ENCODE results near the gene SEC14L5. TPM values are rescaled to one million over a fixed set of nuclear protein-coding genes. Genes with fewer than 3 reads are reported as not detected.

Gene SEC14L5
- total RNA-seq, 1 experiment from 2014 or later, result not detected

DNA sequence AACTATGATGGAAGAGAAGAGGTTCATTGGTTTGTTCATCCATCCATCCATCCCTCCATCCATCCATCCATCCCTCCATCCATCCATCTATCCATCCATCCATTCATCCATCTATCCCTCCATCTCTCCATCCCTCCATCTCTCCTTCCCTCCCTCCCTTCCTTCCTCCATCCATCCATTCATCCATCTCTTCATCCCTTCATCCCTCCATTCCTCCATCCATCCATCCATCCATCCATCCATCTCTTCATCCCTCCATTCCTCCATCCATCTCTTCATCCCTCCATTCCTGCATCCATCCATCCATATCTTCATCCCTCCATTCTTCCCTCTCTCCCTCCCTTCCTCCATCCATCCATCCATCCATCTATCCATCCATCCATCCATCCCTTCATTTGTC, 11.2 kb upstream of the SEC14L5 start:
- Histone ChIP-seq H3F3A (ENCODE audit: low read length, unreplicated experiment) (peaks cover 9% of the 10 kb centered on the region), H3K4me3 (ENCODE audit: low read length) (no peak overlapping the region), H3K9me2 (replicated peaks; ENCODE audit: low read length) (no peaks in the 10 kb centered on the region), H3K9me3 (ENCODE audit: low read length) (no peaks in the 10 kb centered on the region), H3K27me3 (ENCODE audit: low read length) (no peaks in the 10 kb centered on the region), H4K20me1 (ENCODE audit: low read length) (no peaks in the 10 kb centered on the region), H3K4me1 (ENCODE audit: insufficient read depth, low read length) (peaks cover 37% of the 10 kb centered on the region), H3K36me3 (ENCODE audit: low read depth, low read length) (no peaks in the 10 kb centered on the region), H3K79me2 (ENCODE audit: low read length) (no peaks in the 10 kb centered on the region), H3K4me2 (ENCODE audit: low read length) (no peak overlapping the region), H3K9ac (ENCODE audit: low read length) (no peak overlapping the region), H3K27ac (ENCODE audit: low read length) (no peak overlapping the region), H2AFZ (ENCODE audit: low read length) (no peak overlapping the region)
- no TSS peak for BruUV-seq (replicated peaks)
- no peak for DNase-seq
- TF ChIP-seq, protein P1, sequence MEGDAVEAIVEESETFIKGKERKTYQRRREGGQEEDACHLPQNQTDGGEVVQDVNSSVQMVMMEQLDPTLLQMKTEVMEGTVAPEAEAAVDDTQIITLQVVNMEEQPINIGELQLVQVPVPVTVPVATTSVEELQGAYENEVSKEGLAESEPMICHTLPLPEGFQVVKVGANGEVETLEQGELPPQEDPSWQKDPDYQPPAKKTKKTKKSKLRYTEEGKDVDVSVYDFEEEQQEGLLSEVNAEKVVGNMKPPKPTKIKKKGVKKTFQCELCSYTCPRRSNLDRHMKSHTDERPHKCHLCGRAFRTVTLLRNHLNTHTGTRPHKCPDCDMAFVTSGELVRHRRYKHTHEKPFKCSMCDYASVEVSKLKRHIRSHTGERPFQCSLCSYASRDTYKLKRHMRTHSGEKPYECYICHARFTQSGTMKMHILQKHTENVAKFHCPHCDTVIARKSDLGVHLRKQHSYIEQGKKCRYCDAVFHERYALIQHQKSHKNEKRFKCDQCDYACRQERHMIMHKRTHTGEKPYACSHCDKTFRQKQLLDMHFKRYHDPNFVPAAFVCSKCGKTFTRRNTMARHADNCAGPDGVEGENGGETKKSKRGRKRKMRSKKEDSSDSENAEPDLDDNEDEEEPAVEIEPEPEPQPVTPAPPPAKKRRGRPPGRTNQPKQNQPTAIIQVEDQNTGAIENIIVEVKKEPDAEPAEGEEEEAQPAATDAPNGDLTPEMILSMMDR (conservative IDR thresholded peaks at IDR 0.05; ENCODE audit: low read depth, low read length), result no peak
- TF ChIP-seq EZH2 (IDR thresholded peaks at IDR 0.05; ENCODE audit: low read length, unreplicated experiment) (no peak), EZH2phosphoT487 (IDR thresholded peaks at IDR 0.05; ENCODE audit: borderline replicate concordance, low read length) (no peak)
- ChIA-PET CTCF (no interaction called here), POLR2A (ENCODE audit: unreplicated experiment) (interaction anchor here (0.7 kb wide), 1 partner anchor 379 kb away, joined by 3 read pairs; no protein-coding TSS in a partner anchor)
- intact Hi-C loops (cut with micrococcal nuclease), result loop anchor here (10.0 kb wide), 1 partner anchor 212 kb away; the partner anchor contains the start of genes ANKS3 and DNAAF8
- ATAC-seq, result no peak

DNA sequence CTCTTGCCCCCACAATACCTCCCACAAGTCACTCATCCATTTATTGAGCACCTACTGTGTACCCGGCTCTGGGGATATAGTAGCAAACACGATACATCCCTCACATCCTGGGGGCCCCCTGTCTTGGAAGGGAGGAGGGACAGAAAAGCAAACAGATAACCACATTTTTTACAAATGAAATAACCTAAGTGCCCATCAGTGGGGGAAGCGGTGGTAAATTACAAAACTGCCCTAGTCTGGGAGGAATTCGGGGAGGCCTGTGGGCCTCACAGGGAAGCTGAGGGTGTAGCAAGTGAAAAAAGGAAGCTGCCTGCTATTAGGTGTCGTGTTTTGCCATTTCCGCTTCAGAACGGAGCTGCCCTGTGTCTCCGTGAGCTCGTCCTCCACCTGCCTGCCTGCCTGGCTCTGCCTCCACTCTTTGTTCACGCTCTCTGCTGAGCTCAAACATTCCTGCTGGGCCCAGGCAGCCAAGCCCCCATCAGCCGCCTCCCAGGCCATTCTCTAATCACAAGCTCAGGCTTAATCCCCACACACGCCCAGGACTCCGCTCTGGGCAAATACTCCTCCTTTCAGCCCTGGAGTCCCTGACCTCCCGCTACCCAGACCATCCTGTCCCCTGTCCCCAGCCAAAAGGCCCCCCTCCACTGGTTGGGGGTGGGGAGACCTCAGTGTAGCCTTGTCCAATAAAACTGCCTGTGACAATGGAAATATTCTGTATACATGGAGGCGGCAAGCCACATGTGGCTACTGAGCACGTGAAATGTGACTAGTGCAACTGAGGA, 10.2 kb upstream of the SEC14L5 start:
- Histone ChIP-seq H3K36me3 (ENCODE audit: low read depth, low read length) (no peaks in the 10 kb centered on the region), H3K9me2 (replicated peaks; ENCODE audit: low read length) (no peaks in the 10 kb centered on the region), H3K4me2 (ENCODE audit: low read length) (no peak overlapping the region), H3K27ac (ENCODE audit: low read length) (no peak overlapping the region), H3K79me2 (ENCODE audit: low read length) (no peaks in the 10 kb centered on the region), H3K27me3 (ENCODE audit: low read length) (no peaks in the 10 kb centered on the region), H3K9ac (ENCODE audit: low read length) (no peak overlapping the region), H4K20me1 (ENCODE audit: low read length) (no peaks in the 10 kb centered on the region), H3K9me3 (ENCODE audit: low read length) (no peaks in the 10 kb centered on the region), H3K4me1 (ENCODE audit: insufficient read depth, low read length) (peaks cover 28% of the 10 kb centered on the region), H3K4me3 (ENCODE audit: low read length) (no peak overlapping the region), H3F3A (ENCODE audit: low read length, unreplicated experiment) (peaks cover 9% of the 10 kb centered on the region), H2AFZ (ENCODE audit: low read length) (no peak overlapping the region)
- CTCF ChIA-PET, result no interaction called here
- no TSS peak for BruUV-seq (replicated peaks)
- POLR2A ChIA-PET (ENCODE audit: unreplicated experiment), result interaction anchor here (0.7 kb wide), 1 partner anchor 380 kb away, joined by 3 read pairs; no protein-coding TSS in a partner anchor
- DNase-seq (no peak), ATAC-seq (no peak)
- TF ChIP-seq EZH2 (IDR thresholded peaks at IDR 0.05; ENCODE audit: low read length, unreplicated experiment) (no peak), EZH2phosphoT487 (IDR thresholded peaks at IDR 0.05; ENCODE audit: borderline replicate concordance, low read length) (no peak)
- TF ChIP-seq, protein P1 (conservative IDR thresholded peaks at IDR 0.05; ENCODE audit: low read depth, low read length), result no peak
- intact Hi-C loops (cut with micrococcal nuclease), result loop anchor here (10.0 kb wide), 1 partner anchor 213 kb away; the partner anchor contains the start of genes ANKS3 and DNAAF8

Data from PC-3 (cell line).